OCI-LY7 (cell line): ENCODE measurements around the gene PLXNA4.

Experiments used
- CTCF ChIP-seq: fragments of 200-600 bp; sonication (generic); conservative IDR thresholded peaks from 2 replicates; pipeline ENCODE4 v1.5.1; 2014; ENCODE audit warnings: mild to moderate bottlenecking, antibody characterized with exemption, low read length, moderate library complexity, mixed read lengths
- EZH2phosphoT487 ChIP-seq: fragments of 200-600 bp; sonication (generic); IDR thresholded peaks from 2 replicates; pipeline ENCODE4 v1.6.1; 2018; ENCODE audit warnings: low read depth, borderline replicate concordance, mild to moderate bottlenecking, mixed run types, antibody characterized with exemption, low read length, moderate library complexity, mixed read lengths

- TF ChIP-seq EZH2phosphoT487 (no peak), CTCF (no peak)
These were observed 152.6 kb downstream of the PLXNA4 start for GRCh38 chr7:132423594-132424200.
